GM19035 (cell line): ENCODE data around the gene RNF144A.

Source experiments
- ATAC-seq: cut with Tn5 transposase; IDR thresholded peaks from one replicate; pipeline ENCODE4 v1.9.1; 2021; ENCODE audit not compliant: unreplicated experiment

The RNF144A gene

GRCh38 chr2:7071154-7071553 is 153.9 kb downstream of the RNF144A start:
- no peak for ATAC-seq

- no peak for ATAC-seq
Measured at GRCh38 chr2:7071916-7072556, 154.8 kb downstream of the RNF144A start.

- ATAC-seq = no peak
Measured at GRCh38 chr2:7073901-7074300, 156.7 kb downstream of the RNF144A start.

DNA sequence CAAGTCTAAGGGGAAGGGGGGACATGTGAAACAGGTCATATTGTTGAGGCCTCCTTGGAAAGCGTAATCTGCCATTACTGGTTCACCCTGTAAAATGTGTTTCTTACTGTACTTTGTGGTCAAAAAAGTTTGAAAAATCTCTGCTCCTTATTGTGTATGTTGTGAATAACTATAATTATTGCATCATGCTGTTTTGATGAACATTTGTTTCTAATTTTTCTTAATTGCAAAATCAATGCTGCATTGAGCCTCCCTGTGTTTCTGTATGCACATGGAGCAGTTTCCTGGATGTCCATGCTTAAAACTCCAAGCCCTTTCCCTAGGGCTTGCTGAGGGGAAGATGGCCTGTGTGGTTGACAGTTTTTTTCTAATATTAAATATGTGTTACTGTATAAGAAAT is 158.6 kb downstream of the RNF144A start:
- ATAC-seq = no peak

DNA sequence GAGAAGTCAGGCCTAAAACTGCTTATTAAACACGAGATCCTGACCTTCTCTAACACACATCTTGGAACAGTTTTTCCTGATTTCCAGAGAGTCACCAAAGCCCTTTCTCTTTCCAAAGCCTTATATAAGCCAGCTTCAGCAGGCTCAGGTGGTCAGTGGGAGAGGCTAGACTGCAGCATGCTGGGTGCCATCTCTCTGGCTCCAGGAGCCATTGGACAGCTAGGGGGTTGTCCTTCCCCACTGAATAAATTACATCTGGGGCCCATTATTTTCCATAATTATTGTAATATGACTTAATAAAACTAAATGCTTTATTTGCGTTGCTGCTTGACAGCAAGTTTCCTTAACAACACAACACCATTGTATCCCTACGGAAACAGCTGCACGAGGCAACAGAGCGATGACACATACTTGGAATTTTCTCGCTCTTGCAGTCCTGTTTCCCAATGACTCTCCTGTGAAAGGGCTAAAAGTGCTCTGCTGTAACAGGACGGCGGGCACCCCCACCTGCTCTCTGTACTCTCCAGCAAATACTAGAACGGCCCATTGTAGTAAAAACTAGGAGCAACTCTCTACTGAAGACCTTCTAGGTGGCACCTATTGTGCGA is 160.6 kb downstream of the RNF144A start:
- ATAC-seq = no peak

- peak; percentile 69 for ATAC-seq
Measured at GRCh38 chr2:7083580-7084509, 166.6 kb downstream of the RNF144A start.

- no peak for ATAC-seq
Measured at GRCh38 chr2:7084601-7085000, 167.4 kb downstream of the RNF144A start.

GRCh38 chr2:7089284-7089683 is 172.1 kb downstream of the RNF144A start:
- ATAC-seq = no peak

GRCh38 chr2:7089898-7090510 is 172.8 kb downstream of the RNF144A start:
- no peak for ATAC-seq

- no peak for ATAC-seq
Measured at GRCh38 chr2:7093376-7093775, 176.2 kb downstream of the RNF144A start.
